GM23338 (cell line): ENCODE measurements around the gene NXN. TPM values are rescaled to one million over a fixed set of nuclear protein-coding genes. Genes with fewer than 3 reads are reported as not detected.

ENCODE experiments used
- ATAC-seq: fragments of 200-7000 bp; cut with Tn5 transposase; 3 replicates; pipeline ENCODE4 v1.9.1; 2020
- DNase-seq: peaks from one replicate; pipeline ENCODE4 v3.0.0-alpha.2; 2015; ENCODE audit warnings: low spot score
- H2AFZ ChIP-seq: fragments of 200-600 bp; sonication (generic); 2 replicates; pipeline ENCODE4 v1.8.0; 2016; ENCODE audit warnings: antibody characterized with exemption, mild to moderate bottlenecking, moderate library complexity
- H3F3A ChIP-seq: fragments of 200-600 bp; sonication (generic); replicated peaks from 2 replicates; pipeline ENCODE4 v1.8.0; 2017; ENCODE audit warnings: antibody characterized with exemption, mixed run types, low read depth
- H3K27ac ChIP-seq: fragments of 200-600 bp; sonication (generic); 2 replicates; pipeline ENCODE4 v1.6.1; 2016; ENCODE audit warnings: low read depth
- H3K27me3 ChIP-seq: fragments of 200-600 bp; sonication (generic); 2 replicates; pipeline ENCODE4 v1.8.0; 2016; ENCODE audit warnings: mild to moderate bottlenecking, mixed run types, moderate library complexity; ENCODE audit not compliant: insufficient read depth
- H3K36me3 ChIP-seq: fragments of 200-600 bp; sonication (generic); 2 replicates; pipeline ENCODE4 v1.8.0; 2016; ENCODE audit warnings: mild to moderate bottlenecking; ENCODE audit not compliant: insufficient read depth
- H3K4me1 ChIP-seq: fragments of 200-600 bp; sonication (generic); 2 replicates; pipeline ENCODE4 v1.8.0; 2016; ENCODE audit warnings: mild to moderate bottlenecking, moderate library complexity; ENCODE audit not compliant: insufficient read depth
- H3K4me2 ChIP-seq: fragments of 200-600 bp; sonication (generic); 2 replicates; pipeline ENCODE4 v1.7.1; 2017; ENCODE audit warnings: mixed run types
- H3K4me3 ChIP-seq: fragments of 200-600 bp; sonication (generic); 2 replicates; pipeline ENCODE4 v1.6.1; 2016; ENCODE audit warnings: mixed run types
- H3K79me2 ChIP-seq: fragments of 200-600 bp; sonication (generic); replicated peaks from 2 replicates; pipeline ENCODE4 v1.8.0; 2017; ENCODE audit warnings: mild to moderate bottlenecking; ENCODE audit not compliant: insufficient read depth
- H3K9me2 ChIP-seq: fragments of 200-600 bp; sonication (generic); 2 replicates; pipeline ENCODE4 v1.8.0; 2017; ENCODE audit not compliant: insufficient read depth
- H4K20me1 ChIP-seq: fragments of 200-600 bp; sonication (generic); replicated peaks from 2 replicates; pipeline ENCODE4 v1.8.0; 2017; ENCODE audit warnings: mild to moderate bottlenecking; ENCODE audit not compliant: insufficient read depth
- H3K27ac Mint-ChIP-seq: 2 replicates; pipeline ENCODE4 v1.8.0; 2020; ENCODE audit warnings: inconsistent platforms, mild to moderate bottlenecking, moderate library complexity, mixed read lengths
- H3K27me3 Mint-ChIP-seq: 3 replicates; pipeline ENCODE4 v1.8.0; 2022; ENCODE audit warnings: low read depth, mild to moderate bottlenecking, moderate library complexity, mixed read lengths, inconsistent platforms; ENCODE audit not compliant: insufficient read depth, poor library complexity
- H3K36me3 Mint-ChIP-seq: 3 replicates; pipeline ENCODE4 v1.8.0; 2021; ENCODE audit warnings: low read depth, mild to moderate bottlenecking, inconsistent platforms, moderate library complexity, mixed read lengths
- H3K4me1 Mint-ChIP-seq: 3 replicates; pipeline ENCODE4 v1.8.0; 2020; ENCODE audit warnings: mild to moderate bottlenecking, inconsistent platforms, mixed read lengths
- H3K4me3 Mint-ChIP-seq: 3 replicates; pipeline ENCODE4 v1.8.0; 2021; ENCODE audit warnings: moderate library complexity, mild to moderate bottlenecking, inconsistent platforms, mixed read lengths
- H3K9me3 Mint-ChIP-seq: 3 replicates; pipeline ENCODE4 v1.8.0; 2020; ENCODE audit warnings: moderate library complexity, mild to moderate bottlenecking, inconsistent platforms, mixed read lengths
- CREB1 ChIP-seq: fragments of 250-450 bp; sonication (Bioruptor Pico); IDR thresholded peaks from 2 replicates; pipeline ENCODE4 v1.5.0; 2020; ENCODE audit warnings: low read depth, mild to moderate bottlenecking, moderate library complexity
- EZH2 ChIP-seq: fragments of 200-600 bp; sonication (generic); IDR thresholded peaks from one replicate; pipeline ENCODE4 v1.8.0; 2017; ENCODE audit warnings: antibody characterized with exemption, mild to moderate bottlenecking, low read depth; ENCODE audit not compliant: unreplicated experiment
- EZH2phosphoT487 ChIP-seq: fragments of 200-600 bp; sonication (generic); IDR thresholded peaks from one replicate; pipeline ENCODE4 v1.8.1; 2018; ENCODE audit warnings: antibody characterized with exemption; ENCODE audit not compliant: unreplicated experiment
- JUNB ChIP-seq: IDR thresholded peaks from one replicate; pipeline ENCODE4 v1.6.1; 2016; ENCODE audit warnings: antibody characterized with exemption; ENCODE audit not compliant: unreplicated experiment
- NANOG ChIP-seq: IDR thresholded peaks from 2 replicates; pipeline ENCODE4 v1.6.1; 2016; ENCODE audit warnings: antibody characterized with exemption, borderline replicate concordance
- POLR2AphosphoS5 ChIP-seq: IDR thresholded peaks from 2 replicates; pipeline ENCODE4 v1.6.1; 2016; ENCODE audit warnings: antibody characterized with exemption, low read depth
- STAT1 ChIP-seq: IDR thresholded peaks from one replicate; pipeline ENCODE4 v1.6.1; 2016; ENCODE audit warnings: antibody characterized with exemption; ENCODE audit not compliant: unreplicated experiment
- ZNF114 ChIP-seq: fragments of 250-450 bp; sonication (Bioruptor Pico); IDR thresholded peaks from 2 replicates; pipeline ENCODE4 v1.5.0; 2020; ENCODE audit warnings: mild to moderate bottlenecking, moderate library complexity
- ZNF331 ChIP-seq: fragments of 250-450 bp; sonication (Bioruptor Pico); IDR thresholded peaks from 2 replicates; pipeline ENCODE4 v1.5.0; 2020; ENCODE audit warnings: low read depth, mild to moderate bottlenecking, moderate library complexity
- polyA plus RNA-seq: library from polyadenylated mRNA; unstranded; fragments of >200 nt; fragmentation: Nextera tagmentation; extraction: Ambion mirVana; gene quantifications from 2 replicates; pipeline ENCODE4 v1.2.1, GENCODE V29; 2016
- total RNA-seq: library from RNA; depleted of rRNA; stranded (reverse); fragments of >200 nt; shearing (Covaris generic); gene quantifications from 2 replicates; pipeline ENCODE4 v1.2.3, GENCODE V29; 2014
- TF ChIP-seq, protein P1 (sequence below), 2 experiments: fragments of 200-600 bp in 1 of 2; sonication (generic) in 1 of 2; conservative IDR thresholded peaks; 2 replicates each; pipeline versions ENCODE4 v1.5.1 to v1.6.1; 2016 to 2017; ENCODE audit warnings: antibody characterized with exemption in 2 of 2, low read depth in 2 of 2, mild to moderate bottlenecking in 2 of 2, moderate library complexity in 1 of 2
- TF ChIP-seq, protein P2 (sequence below): fragments of 250-450 bp; sonication (Bioruptor Pico); IDR thresholded peaks from 2 replicates; pipeline ENCODE4 v1.5.0; 2020; ENCODE audit warnings: mild to moderate bottlenecking, moderate library complexity
- TF ChIP-seq, protein P3 (sequence below): IDR thresholded peaks from one replicate; pipeline ENCODE4 v1.6.1; 2018; ENCODE audit warnings: antibody characterized with exemption; ENCODE audit not compliant: unreplicated experiment
- TF ChIP-seq, protein P4 (sequence below): IDR thresholded peaks from 2 replicates; pipeline ENCODE4 v1.6.1; 2016; ENCODE audit warnings: antibody characterized with exemption

The NXN gene
- total and polyA plus RNA-seq, 2 experiments from 2014 or later: 31.8 to 105 TPM

DNA sequence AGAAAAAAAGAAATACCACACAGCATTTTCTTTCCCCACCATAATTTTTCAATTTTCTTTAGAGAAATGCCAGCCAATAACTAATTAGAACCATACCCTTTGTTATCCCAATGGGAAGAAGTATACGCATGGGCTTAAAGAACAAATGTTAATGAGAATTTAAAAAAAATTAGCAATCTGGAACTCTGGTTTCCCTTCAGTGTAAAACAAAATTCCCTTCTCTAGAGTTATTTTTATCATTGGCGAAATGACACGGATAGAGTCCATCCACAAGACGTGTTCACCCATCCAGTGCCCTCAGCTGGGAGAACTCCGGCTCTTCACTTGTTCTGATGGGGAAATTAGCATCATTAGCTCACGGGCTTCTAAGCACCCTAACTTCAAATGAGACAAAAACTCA is 3.3 kb downstream of the NXN start:
- no peaks in the 10 kb centered on the region for H3K27me3 ChIP-seq
- peak overlapping the region; percentile 78; the same call in 1 of the 2 replicates for H3K4me3 ChIP-seq
- Mint-ChIP-seq H3K4me1 (peaks cover 46% of the 10 kb centered on the region), H3K36me3 (no peaks in the 10 kb centered on the region; the same call in 2 of the 3 replicates), H3K4me3 (peak overlapping the region; percentile 85; the same call in 2 of the 3 replicates), H3K27ac (no peak overlapping the region), H3K27me3 (peaks cover 18% of the 10 kb centered on the region), H3K9me3 (no peaks in the 10 kb centered on the region; the same call in 2 of the 3 replicates)
- ATAC-seq: no peak
- H3F3A ChIP-seq: peaks cover 10% of the 10 kb centered on the region; the same call in 1 of the 2 replicates
- no peaks in the 10 kb centered on the region for H3K9me2 ChIP-seq
- H3K27ac ChIP-seq: peak overlapping the region; percentile 6; the same call in 1 of the 2 replicates
- H4K20me1 ChIP-seq: peaks cover 39% of the 10 kb centered on the region
- H3K36me3 ChIP-seq: no peaks in the 10 kb centered on the region
- peaks cover 50% of the 10 kb centered on the region for H3K4me1 ChIP-seq
- H3K79me2 ChIP-seq: peaks cover 76% of the 10 kb centered on the region
- no peak overlapping the region for H2AFZ ChIP-seq
- H3K4me2 ChIP-seq: peak overlapping the region; percentile 90
- DNase-seq: no peak
- no peak for TF ChIP-seq EZH2phosphoT487
- TF ChIP-seq JUNB: no peak
- no peak for TF ChIP-seq POLR2AphosphoS5
- TF ChIP-seq, protein P1, sequence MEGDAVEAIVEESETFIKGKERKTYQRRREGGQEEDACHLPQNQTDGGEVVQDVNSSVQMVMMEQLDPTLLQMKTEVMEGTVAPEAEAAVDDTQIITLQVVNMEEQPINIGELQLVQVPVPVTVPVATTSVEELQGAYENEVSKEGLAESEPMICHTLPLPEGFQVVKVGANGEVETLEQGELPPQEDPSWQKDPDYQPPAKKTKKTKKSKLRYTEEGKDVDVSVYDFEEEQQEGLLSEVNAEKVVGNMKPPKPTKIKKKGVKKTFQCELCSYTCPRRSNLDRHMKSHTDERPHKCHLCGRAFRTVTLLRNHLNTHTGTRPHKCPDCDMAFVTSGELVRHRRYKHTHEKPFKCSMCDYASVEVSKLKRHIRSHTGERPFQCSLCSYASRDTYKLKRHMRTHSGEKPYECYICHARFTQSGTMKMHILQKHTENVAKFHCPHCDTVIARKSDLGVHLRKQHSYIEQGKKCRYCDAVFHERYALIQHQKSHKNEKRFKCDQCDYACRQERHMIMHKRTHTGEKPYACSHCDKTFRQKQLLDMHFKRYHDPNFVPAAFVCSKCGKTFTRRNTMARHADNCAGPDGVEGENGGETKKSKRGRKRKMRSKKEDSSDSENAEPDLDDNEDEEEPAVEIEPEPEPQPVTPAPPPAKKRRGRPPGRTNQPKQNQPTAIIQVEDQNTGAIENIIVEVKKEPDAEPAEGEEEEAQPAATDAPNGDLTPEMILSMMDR (conservative IDR thresholded peaks at IDR 0.05; ENCODE audit: low read depth in 2 of 2): no peak
- no peak for TF ChIP-seq EZH2
- no peak for TF ChIP-seq ZNF331 (CRISPR knock-in tag)
- no peak for TF ChIP-seq CREB1 (CRISPR knock-in tag)
- TF ChIP-seq, protein P2, sequence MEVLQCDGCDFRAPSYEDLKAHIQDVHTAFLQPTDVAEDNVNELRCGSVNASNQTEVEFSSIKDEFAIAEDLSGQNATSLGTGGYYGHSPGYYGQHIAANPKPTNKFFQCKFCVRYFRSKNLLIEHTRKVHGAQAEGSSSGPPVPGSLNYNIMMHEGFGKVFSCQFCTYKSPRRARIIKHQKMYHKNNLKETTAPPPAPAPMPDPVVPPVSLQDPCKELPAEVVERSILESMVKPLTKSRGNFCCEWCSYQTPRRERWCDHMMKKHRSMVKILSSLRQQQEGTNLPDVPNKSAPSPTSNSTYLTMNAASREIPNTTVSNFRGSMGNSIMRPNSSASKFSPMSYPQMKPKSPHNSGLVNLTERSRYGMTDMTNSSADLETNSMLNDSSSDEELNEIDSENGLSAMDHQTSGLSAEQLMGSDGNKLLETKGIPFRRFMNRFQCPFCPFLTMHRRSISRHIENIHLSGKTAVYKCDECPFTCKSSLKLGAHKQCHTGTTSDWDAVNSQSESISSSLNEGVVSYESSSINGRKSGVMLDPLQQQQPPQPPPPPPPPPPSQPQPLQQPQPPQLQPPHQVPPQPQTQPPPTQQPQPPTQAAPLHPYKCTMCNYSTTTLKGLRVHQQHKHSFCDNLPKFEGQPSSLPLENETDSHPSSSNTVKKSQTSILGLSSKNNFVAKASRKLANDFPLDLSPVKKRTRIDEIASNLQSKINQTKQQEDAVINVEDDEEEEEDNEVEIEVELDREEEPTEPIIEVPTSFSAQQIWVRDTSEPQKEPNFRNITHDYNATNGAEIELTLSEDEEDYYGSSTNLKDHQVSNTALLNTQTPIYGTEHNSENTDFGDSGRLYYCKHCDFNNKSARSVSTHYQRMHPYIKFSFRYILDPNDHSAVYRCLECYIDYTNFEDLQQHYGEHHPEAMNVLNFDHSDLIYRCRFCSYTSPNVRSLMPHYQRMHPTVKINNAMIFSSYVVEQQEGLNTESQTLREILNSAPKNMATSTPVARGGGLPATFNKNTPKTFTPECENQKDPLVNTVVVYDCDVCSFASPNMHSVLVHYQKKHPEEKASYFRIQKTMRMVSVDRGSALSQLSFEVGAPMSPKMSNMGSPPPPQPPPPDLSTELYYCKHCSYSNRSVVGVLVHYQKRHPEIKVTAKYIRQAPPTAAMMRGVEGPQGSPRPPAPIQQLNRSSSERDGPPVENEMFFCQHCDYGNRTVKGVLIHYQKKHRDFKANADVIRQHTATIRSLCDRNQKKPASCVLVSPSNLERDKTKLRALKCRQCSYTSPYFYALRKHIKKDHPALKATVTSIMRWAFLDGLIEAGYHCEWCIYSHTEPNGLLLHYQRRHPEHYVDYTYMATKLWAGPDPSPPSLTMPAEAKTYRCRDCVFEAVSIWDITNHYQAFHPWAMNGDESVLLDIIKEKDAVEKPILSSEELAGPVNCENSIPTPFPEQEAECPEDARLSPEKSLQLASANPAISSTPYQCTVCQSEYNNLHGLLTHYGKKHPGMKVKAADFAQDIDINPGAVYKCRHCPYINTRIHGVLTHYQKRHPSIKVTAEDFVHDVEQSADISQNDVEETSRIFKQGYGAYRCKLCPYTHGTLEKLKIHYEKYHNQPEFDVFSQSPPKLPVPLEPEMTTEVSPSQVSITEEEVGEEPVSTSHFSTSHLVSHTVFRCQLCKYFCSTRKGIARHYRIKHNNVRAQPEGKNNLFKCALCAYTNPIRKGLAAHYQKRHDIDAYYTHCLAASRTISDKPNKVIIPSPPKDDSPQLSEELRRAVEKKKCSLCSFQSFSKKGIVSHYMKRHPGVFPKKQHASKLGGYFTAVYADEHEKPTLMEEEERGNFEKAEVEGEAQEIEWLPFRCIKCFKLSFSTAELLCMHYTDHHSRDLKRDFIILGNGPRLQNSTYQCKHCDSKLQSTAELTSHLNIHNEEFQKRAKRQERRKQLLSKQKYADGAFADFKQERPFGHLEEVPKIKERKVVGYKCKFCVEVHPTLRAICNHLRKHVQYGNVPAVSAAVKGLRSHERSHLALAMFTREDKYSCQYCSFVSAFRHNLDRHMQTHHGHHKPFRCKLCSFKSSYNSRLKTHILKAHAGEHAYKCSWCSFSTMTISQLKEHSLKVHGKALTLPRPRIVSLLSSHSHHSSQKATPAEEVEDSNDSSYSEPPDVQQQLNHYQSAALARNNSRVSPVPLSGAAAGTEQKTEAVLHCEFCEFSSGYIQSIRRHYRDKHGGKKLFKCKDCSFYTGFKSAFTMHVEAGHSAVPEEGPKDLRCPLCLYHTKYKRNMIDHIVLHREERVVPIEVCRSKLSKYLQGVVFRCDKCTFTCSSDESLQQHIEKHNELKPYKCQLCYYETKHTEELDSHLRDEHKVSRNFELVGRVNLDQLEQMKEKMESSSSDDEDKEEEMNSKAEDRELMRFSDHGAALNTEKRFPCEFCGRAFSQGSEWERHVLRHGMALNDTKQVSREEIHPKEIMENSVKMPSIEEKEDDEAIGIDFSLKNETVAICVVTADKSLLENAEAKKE (CRISPR knock-in tag): no peak
- TF ChIP-seq, protein P3, sequence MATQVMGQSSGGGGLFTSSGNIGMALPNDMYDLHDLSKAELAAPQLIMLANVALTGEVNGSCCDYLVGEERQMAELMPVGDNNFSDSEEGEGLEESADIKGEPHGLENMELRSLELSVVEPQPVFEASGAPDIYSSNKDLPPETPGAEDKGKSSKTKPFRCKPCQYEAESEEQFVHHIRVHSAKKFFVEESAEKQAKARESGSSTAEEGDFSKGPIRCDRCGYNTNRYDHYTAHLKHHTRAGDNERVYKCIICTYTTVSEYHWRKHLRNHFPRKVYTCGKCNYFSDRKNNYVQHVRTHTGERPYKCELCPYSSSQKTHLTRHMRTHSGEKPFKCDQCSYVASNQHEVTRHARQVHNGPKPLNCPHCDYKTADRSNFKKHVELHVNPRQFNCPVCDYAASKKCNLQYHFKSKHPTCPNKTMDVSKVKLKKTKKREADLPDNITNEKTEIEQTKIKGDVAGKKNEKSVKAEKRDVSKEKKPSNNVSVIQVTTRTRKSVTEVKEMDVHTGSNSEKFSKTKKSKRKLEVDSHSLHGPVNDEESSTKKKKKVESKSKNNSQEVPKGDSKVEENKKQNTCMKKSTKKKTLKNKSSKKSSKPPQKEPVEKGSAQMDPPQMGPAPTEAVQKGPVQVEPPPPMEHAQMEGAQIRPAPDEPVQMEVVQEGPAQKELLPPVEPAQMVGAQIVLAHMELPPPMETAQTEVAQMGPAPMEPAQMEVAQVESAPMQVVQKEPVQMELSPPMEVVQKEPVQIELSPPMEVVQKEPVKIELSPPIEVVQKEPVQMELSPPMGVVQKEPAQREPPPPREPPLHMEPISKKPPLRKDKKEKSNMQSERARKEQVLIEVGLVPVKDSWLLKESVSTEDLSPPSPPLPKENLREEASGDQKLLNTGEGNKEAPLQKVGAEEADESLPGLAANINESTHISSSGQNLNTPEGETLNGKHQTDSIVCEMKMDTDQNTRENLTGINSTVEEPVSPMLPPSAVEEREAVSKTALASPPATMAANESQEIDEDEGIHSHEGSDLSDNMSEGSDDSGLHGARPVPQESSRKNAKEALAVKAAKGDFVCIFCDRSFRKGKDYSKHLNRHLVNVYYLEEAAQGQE: no peak
- TF ChIP-seq STAT1: no peak
- no peak for TF ChIP-seq NANOG
- no peak for TF ChIP-seq ZNF114 (CRISPR knock-in tag)
- TF ChIP-seq, protein P4, sequence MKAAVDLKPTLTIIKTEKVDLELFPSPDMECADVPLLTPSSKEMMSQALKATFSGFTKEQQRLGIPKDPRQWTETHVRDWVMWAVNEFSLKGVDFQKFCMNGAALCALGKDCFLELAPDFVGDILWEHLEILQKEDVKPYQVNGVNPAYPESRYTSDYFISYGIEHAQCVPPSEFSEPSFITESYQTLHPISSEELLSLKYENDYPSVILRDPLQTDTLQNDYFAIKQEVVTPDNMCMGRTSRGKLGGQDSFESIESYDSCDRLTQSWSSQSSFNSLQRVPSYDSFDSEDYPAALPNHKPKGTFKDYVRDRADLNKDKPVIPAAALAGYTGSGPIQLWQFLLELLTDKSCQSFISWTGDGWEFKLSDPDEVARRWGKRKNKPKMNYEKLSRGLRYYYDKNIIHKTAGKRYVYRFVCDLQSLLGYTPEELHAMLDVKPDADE: no peak
